Activated B cell treated with CpG ODN at 0.5 μM for 24 hours (primary cell): ENCODE results near the gene NAA16. TPM values are rescaled to one million over a fixed set of nuclear protein-coding genes. Genes with fewer than 3 reads are reported as not detected.

ENCODE experiments used
- ATAC-seq: fragments of 200-7000 bp; cut with Tn5 transposase; one replicate; pipeline ENCODE4 v1.10.0; 2021; ENCODE audit warnings: low read depth, mild to moderate bottlenecking, moderate library complexity
- CTCF ChIA-PET: fragments of 350-600 bp; sonication (Branson Sonifier 250); formaldehyde crosslinking; loops from one replicate; lab custom pipeline; 2021; ENCODE audit warnings: antibody characterized with exemption; lab: Charles Lee
- POLR2A ChIA-PET: fragments of 350-600 bp; sonication (Branson Sonifier 250); formaldehyde crosslinking; loops from one replicate; lab custom pipeline; 2021; ENCODE audit warnings: antibody characterized with exemption; lab: Charles Lee
- DNase-seq: peaks from one replicate; pipeline ENCODE4 v3.0.0; 2022
- H3K27ac Mint-ChIP-seq: one replicate; pipeline ENCODE4 v1.8.0; 2020; ENCODE audit warnings: mixed read lengths
- H3K27me3 Mint-ChIP-seq: one replicate; pipeline ENCODE4 v1.8.0; 2021; ENCODE audit warnings: mixed read lengths
- H3K36me3 Mint-ChIP-seq: one replicate; pipeline ENCODE4 v1.8.0; 2021; ENCODE audit warnings: low read depth, mixed read lengths
- H3K4me1 Mint-ChIP-seq: one replicate; pipeline ENCODE4 v1.8.0; 2021; ENCODE audit warnings: mixed read lengths
- H3K4me3 Mint-ChIP-seq: one replicate; pipeline ENCODE4 v1.8.0; 2020; ENCODE audit warnings: mild to moderate bottlenecking, mixed read lengths
- H3K9me3 Mint-ChIP-seq: one replicate; pipeline ENCODE4 v1.8.0; 2020; ENCODE audit warnings: mixed read lengths
- intact Hi-C: fragments of 100-400 bp; cut with micrococcal nuclease; formaldehyde crosslinking; loops from one replicate; pipeline ENCODE4 v1.15.1; 2024
- total RNA-seq: library from RNA; stranded (reverse); gene quantifications from 2 replicates; pipeline ENCODE4 v1.2.3, GENCODE V29; 2022
- TF ChIP-seq, protein P1 (sequence below): fragments of 200-600 bp; IDR thresholded peaks from one replicate; pipeline ENCODE4 v1.8.0; 2022; ENCODE audit warnings: antibody characterized with exemption, mild to moderate bottlenecking

NAA16 gene
- total RNA-seq, 1 donor from 2014 or later, result 21.4 TPM

DNA sequence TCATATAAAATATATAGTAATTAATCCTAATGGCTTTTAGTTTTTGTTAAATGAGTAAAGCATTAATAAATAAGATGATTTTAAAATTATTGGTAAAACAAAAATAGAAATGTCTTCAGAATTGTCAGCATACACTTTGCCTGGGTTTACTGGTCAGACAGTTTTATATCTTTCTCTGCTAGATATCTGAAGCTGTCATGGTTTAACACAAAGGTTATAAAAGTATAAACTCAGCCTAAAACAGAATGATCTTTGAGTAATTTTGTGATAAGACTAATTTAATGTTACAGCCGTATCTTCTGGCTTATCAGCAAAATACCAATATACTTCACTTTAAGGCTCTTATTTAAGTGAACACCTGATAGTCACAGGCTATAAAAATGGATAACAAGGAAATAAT lies 17.8 kb upstream of the NAA16 start:
- ChIA-PET CTCF (no interaction called here), POLR2A (no interaction called here)
- no peak overlapping the region for H3K27ac Mint-ChIP-seq
- ATAC-seq (no peak), DNase-seq (no peak)
- H3K4me1 Mint-ChIP-seq, result no peaks in the 10 kb centered on the region
- peaks cover 2% of the 10 kb centered on the region for H3K9me3 Mint-ChIP-seq
- intact Hi-C loops, result no loop called here
- peaks cover 3% of the 10 kb centered on the region for H3K27me3 Mint-ChIP-seq
- H3K4me3 Mint-ChIP-seq, result no peak overlapping the region
- H3K36me3 Mint-ChIP-seq, result peaks cover 1% of the 10 kb centered on the region
- TF ChIP-seq, protein P1, sequence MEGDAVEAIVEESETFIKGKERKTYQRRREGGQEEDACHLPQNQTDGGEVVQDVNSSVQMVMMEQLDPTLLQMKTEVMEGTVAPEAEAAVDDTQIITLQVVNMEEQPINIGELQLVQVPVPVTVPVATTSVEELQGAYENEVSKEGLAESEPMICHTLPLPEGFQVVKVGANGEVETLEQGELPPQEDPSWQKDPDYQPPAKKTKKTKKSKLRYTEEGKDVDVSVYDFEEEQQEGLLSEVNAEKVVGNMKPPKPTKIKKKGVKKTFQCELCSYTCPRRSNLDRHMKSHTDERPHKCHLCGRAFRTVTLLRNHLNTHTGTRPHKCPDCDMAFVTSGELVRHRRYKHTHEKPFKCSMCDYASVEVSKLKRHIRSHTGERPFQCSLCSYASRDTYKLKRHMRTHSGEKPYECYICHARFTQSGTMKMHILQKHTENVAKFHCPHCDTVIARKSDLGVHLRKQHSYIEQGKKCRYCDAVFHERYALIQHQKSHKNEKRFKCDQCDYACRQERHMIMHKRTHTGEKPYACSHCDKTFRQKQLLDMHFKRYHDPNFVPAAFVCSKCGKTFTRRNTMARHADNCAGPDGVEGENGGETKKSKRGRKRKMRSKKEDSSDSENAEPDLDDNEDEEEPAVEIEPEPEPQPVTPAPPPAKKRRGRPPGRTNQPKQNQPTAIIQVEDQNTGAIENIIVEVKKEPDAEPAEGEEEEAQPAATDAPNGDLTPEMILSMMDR, result no peak

- TF ChIP-seq, protein P1, result no peak
- DNase-seq, result no peak
- Mint-ChIP-seq H3K36me3 (peaks cover 1% of the 10 kb centered on the region), H3K4me1 (no peaks in the 10 kb centered on the region), H3K4me3 (no peak overlapping the region), H3K27me3 (peaks cover 3% of the 10 kb centered on the region), H3K9me3 (peaks cover 2% of the 10 kb centered on the region), H3K27ac (no peak overlapping the region)
- no peak for ATAC-seq
- CTCF ChIA-PET, result no interaction called here
- intact Hi-C loops, result no loop called here
- POLR2A ChIA-PET, result no interaction called here
Observed at GRCh38 chr13:41294914-41295313, 16.2 kb upstream of the NAA16 start.

- Mint-ChIP-seq H3K4me1 (no peaks in the 10 kb centered on the region), H3K27me3 (peaks cover 3% of the 10 kb centered on the region), H3K36me3 (peaks cover 1% of the 10 kb centered on the region), H3K9me3 (peaks cover 2% of the 10 kb centered on the region), H3K27ac (no peak overlapping the region), H3K4me3 (no peak overlapping the region)
- ATAC-seq (no peak), DNase-seq (no peak)
- ChIA-PET POLR2A (no interaction called here), CTCF (no interaction called here)
- intact Hi-C loops, result no loop called here
- TF ChIP-seq, protein P1, result no peak
Observed at GRCh38 chr13:41295973-41296372, 15.1 kb upstream of the NAA16 start.

DNA sequence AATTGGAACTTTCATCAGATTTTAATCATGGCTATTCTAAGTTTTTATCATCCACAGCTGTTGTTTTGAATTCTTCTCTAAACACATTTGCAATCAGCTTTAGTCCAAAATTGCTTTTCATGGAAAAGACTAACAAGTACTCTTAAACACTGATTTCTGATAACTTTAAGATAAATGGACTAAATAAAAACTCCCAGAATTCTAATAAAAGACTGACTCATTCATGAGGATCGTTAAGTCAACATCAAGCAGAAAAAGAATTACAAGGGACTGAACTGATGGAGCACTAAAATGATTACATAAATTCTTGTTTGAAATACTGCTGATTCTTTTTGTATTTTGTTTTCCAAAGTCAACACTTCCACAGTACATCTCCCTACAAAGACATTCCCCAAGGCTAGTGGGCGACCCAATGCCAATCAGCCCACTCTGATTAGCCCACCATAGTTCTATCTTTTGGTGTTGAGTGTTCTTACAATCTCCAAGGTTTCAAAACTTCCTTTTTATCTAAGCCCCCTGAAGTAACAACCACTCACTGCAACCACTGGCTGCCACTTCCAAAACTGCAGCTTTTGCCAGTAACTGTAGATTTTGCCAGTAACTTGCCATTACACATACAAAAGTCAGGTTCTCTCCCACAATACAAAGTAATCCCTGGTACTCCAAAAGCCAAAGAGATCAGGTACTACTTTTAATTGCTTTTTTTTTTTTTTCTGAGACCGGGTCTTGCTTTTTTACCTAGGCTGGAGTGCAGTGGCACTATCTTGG lies 14.0 kb upstream of the NAA16 start:
- ATAC-seq (no peak), DNase-seq (no peak)
- no peaks in the 10 kb centered on the region for H3K4me1 Mint-ChIP-seq
- no peak overlapping the region for H3K4me3 Mint-ChIP-seq
- intact Hi-C loops, result no loop called here
- CTCF ChIA-PET, result no interaction called here
- TF ChIP-seq, protein P1, result no peak
- H3K36me3 Mint-ChIP-seq, result no peaks in the 10 kb centered on the region
- POLR2A ChIA-PET, result no interaction called here
- H3K27ac Mint-ChIP-seq, result no peak overlapping the region
- no peaks in the 10 kb centered on the region for H3K9me3 Mint-ChIP-seq
- H3K27me3 Mint-ChIP-seq, result no peaks in the 10 kb centered on the region

DNA sequence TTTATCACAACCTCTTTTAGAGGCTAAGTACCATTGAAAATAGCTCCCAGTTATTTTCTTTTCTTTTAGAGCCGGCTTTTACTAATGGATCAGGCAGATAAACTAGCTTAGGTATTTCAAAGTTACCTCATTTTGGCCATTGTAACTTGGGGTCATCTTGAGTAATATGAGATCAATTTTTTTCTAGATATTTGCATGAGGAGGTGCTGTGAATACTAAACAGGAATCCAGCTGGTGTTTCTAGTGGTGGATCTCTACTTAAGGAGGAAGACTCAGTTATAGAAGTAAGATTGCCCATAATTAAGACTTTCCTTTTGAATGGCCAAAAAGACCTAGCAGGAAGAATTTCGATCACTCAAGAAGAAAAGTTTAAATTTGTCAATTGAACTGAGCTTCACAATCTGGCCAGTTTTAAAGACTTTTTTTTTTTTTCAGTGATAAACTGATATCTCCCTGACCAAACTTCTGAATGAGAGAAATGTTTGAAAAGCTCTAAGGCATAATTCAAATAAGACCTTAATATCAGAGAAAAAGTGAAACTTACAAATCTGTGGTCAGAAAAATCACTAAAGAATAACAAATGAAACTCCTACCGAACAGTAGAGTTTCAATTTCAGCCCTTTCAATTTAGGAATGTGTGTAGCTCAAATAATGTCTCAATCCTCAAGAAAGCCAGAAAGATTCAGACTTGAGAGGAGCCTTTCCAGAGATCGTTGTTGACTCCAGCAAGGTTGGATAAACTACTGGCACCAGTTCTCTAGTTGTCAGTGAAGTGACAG lies 11.6 kb upstream of the NAA16 start:
- POLR2A ChIA-PET, result no interaction called here
- no peak overlapping the region for H3K4me3 Mint-ChIP-seq
- TF ChIP-seq, protein P1, result no peak

More for the DNA sequence above, 11.6 kb upstream of the NAA16 start:
- no peaks in the 10 kb centered on the region for H3K9me3 Mint-ChIP-seq
- H3K36me3 Mint-ChIP-seq, result no peaks in the 10 kb centered on the region
- CTCF ChIA-PET, result no interaction called here
- no peaks in the 10 kb centered on the region for H3K4me1 Mint-ChIP-seq
- DNase-seq, result no peak
- ATAC-seq, result no peak
- intact Hi-C loops, result no loop called here
- H3K27me3 Mint-ChIP-seq, result no peaks in the 10 kb centered on the region
- H3K27ac Mint-ChIP-seq, result no peak overlapping the region
